H1 (cell line): ENCODE data around the gene FAM3B. TPM values are rescaled to one million over a fixed set of nuclear protein-coding genes. Genes with fewer than 3 reads are reported as not detected.

Experiments
- CTCF ChIA-PET: fragments of 300-600 bp; sonication (Branson Sonifier 250); formaldehyde crosslinking; loops from one replicate; lab custom pipeline; 2021; ENCODE audit not compliant: partially characterized antibody; lab: Charles Lee
- POLR2A ChIA-PET: fragments of 300-600 bp; sonication (Branson Sonifier 250); formaldehyde crosslinking; loops from one replicate; lab custom pipeline; 2021; ENCODE audit warnings: inconsistent platforms; ENCODE audit not compliant: partially characterized antibody; lab: Charles Lee
- DNase-seq, 2 experiments: peaks; one replicate each; pipeline versions ENCODE4 v3.0.0 to v3.0.0-alpha.2; 2010 to 2022; ENCODE audit warnings: low spot score in 2 of 2, low read depth in 1 of 2, mixed read lengths in 1 of 2
- FAIRE-seq: peaks from 2 replicates; lab custom pipeline; 2011; peaks lifted over from hg19 to GRCh38; lab: Jason Lieb, UNC
- H2AFZ ChIP-seq: 2 replicates; pipeline ENCODE4 v1.8.1; 2012; ENCODE audit warnings: low read length, inconsistent platforms
- H2AK5ac ChIP-seq: 2 replicates; pipeline ENCODE4 v1.6.1; 2013; ENCODE audit warnings: low read depth, low read length
- H2BK120ac ChIP-seq: replicated peaks from 2 replicates; pipeline ENCODE3; 2013; ENCODE audit warnings: low read depth, low read length, inconsistent platforms
- H2BK12ac ChIP-seq: 2 replicates; pipeline ENCODE4 v1.6.1; 2013; ENCODE audit warnings: low read depth, low read length
- H2BK15ac ChIP-seq: 2 replicates; pipeline ENCODE4 v1.6.1; 2013; ENCODE audit warnings: low read length
- H2BK20ac ChIP-seq: 2 replicates; pipeline ENCODE4 v1.6.1; 2013; ENCODE audit warnings: low read length
- H2BK5ac ChIP-seq: 2 replicates; pipeline ENCODE4 v1.6.1; 2013; ENCODE audit warnings: low read depth, low read length
- H3K14ac ChIP-seq: 2 replicates; pipeline ENCODE4 v1.6.1; 2013; ENCODE audit warnings: inconsistent platforms; ENCODE audit not compliant: insufficient read length
- H3K18ac ChIP-seq: 2 replicates; pipeline ENCODE4 v1.6.1; 2013; ENCODE audit warnings: low read length; ENCODE audit errors: extremely low read depth
- H3K23ac ChIP-seq: 2 replicates; pipeline ENCODE4 v1.6.1; 2013; ENCODE audit warnings: inconsistent platforms; ENCODE audit not compliant: insufficient read length
- H3K23me2 ChIP-seq: 2 replicates; pipeline ENCODE4 v1.6.1; 2013; ENCODE audit warnings: low read depth, low read length
- H3K27ac ChIP-seq: 2 replicates; pipeline ENCODE4 v1.6.1; 2011; ENCODE audit warnings: low read depth, low read length, inconsistent platforms
- H3K27me3 ChIP-seq, 4 experiments: replicated peaks in 1 of 4; 1 replicate in 1 of 4; 2 replicates in 3 of 4; pipeline versions ENCODE4 v1.6.1 to v1.8.1; 2011 to 2013; ENCODE audit warnings: low read length in 3 of 4, mild to moderate bottlenecking in 3 of 4, inconsistent platforms in 2 of 4, mixed read lengths in 2 of 4, moderate library complexity in 1 of 4; ENCODE audit not compliant: control insufficient read depth in 3 of 4, insufficient read depth in 3 of 4; ENCODE audit errors: extremely low read depth in 1 of 4
- H3K36me3 ChIP-seq, 4 experiments: 2 replicates each; pipeline versions ENCODE4 v1.6.1 to v1.8.1; 2011 to 2013; ENCODE audit warnings: mild to moderate bottlenecking in 4 of 4, low read length in 3 of 4, moderate library complexity in 2 of 4, control low read depth in 1 of 4, inconsistent platforms in 1 of 4; ENCODE audit not compliant: insufficient read depth in 4 of 4, control insufficient read depth in 2 of 4
- H3K4ac ChIP-seq: replicated peaks from 2 replicates; pipeline ENCODE3; 2013; ENCODE audit warnings: low read length, low read depth, mixed read lengths, inconsistent platforms; ENCODE audit not compliant: insufficient read length
- H3K4me1 ChIP-seq, 4 experiments: replicated peaks in 1 of 4; 1 replicate in 1 of 4; 2 replicates in 3 of 4; pipeline versions ENCODE4 v1.6.1 to v1.8.1; 2011 to 2013; ENCODE audit warnings: low read length in 3 of 4, inconsistent platforms in 2 of 4, mixed read lengths in 1 of 4; ENCODE audit not compliant: insufficient read depth in 4 of 4, control insufficient read depth in 3 of 4
- H3K4me2 ChIP-seq, 2 experiments: 2 replicates each; pipeline versions ENCODE4 v1.6.1 to v1.8.1; 2011 to 2013; ENCODE audit warnings: low read depth in 2 of 2, low read length in 2 of 2, control low read depth in 1 of 2, inconsistent platforms in 1 of 2, mild to moderate bottlenecking in 1 of 2; ENCODE audit not compliant: insufficient read depth in 1 of 2
- H3K4me3 ChIP-seq, 4 experiments: fragments of 200-600, 300-600 bp in 1 of 4; sonication (generic), shearing (Covaris generic), sonication (Bioruptor Twin) in 1 of 4; 2 replicates each; pipeline versions ENCODE4 v1.5.1 to v1.8.1; 2011 to 2016; ENCODE audit warnings: low read length in 4 of 4, low read depth in 3 of 4, control low read depth in 2 of 4, inconsistent platforms in 2 of 4, mild to moderate bottlenecking in 2 of 4, mixed read lengths in 1 of 4, moderate library complexity in 1 of 4; ENCODE audit not compliant: insufficient read depth in 2 of 4; ENCODE audit errors: extremely low read depth in 1 of 4
- H3K56ac ChIP-seq: replicated peaks from 2 replicates; pipeline ENCODE3; 2013; ENCODE audit warnings: low read depth, mild to moderate bottlenecking, mixed read lengths, low read length, inconsistent platforms; ENCODE audit not compliant: insufficient read length
- H3K79me1 ChIP-seq: 2 replicates; pipeline ENCODE4 v1.6.1; 2013; ENCODE audit warnings: low read depth, low read length, control low read depth
- H3K79me2 ChIP-seq, 2 experiments: 2 replicates each; pipeline versions ENCODE4 v1.6.1 to v1.8.1; 2012 to 2013; ENCODE audit warnings: low read length in 2 of 2, mild to moderate bottlenecking in 2 of 2, inconsistent platforms in 1 of 2; ENCODE audit not compliant: insufficient read depth in 2 of 2, control insufficient read depth in 1 of 2
- H3K9ac ChIP-seq, 4 experiments: replicated peaks in 1 of 4; 1 replicate in 1 of 4; 2 replicates in 3 of 4; pipeline versions ENCODE4 v1.6.1 to v1.8.1; 2011 to 2013; ENCODE audit warnings: low read depth in 3 of 4, low read length in 3 of 4, control low read depth in 2 of 4, mild to moderate bottlenecking in 2 of 4, moderate library complexity in 2 of 4, inconsistent platforms in 1 of 4; ENCODE audit errors: extremely low read depth in 1 of 4
- H3K9me3 ChIP-seq, 2 experiments: 2 replicates each; pipeline versions ENCODE4 v1.6.1 to v1.8.1; 2012 to 2013; ENCODE audit warnings: mild to moderate bottlenecking in 2 of 2, moderate library complexity in 2 of 2, control low read depth in 1 of 2, inconsistent platforms in 1 of 2, low read depth in 1 of 2, low read length in 1 of 2, mixed read lengths in 1 of 2; ENCODE audit not compliant: insufficient read depth in 2 of 2
- H4K20me1 ChIP-seq, 2 experiments: replicated peaks in 1 of 2; 2 replicates each; pipeline versions ENCODE3 to v1.8.1; 2011 to 2013; ENCODE audit warnings: inconsistent platforms in 2 of 2, low read length in 2 of 2, mild to moderate bottlenecking in 1 of 2; ENCODE audit not compliant: insufficient read depth in 2 of 2, control insufficient read depth in 1 of 2
- H4K5ac ChIP-seq: 2 replicates; pipeline ENCODE4 v1.6.1; 2013; ENCODE audit warnings: low read length, low read depth, mixed read lengths, inconsistent platforms; ENCODE audit not compliant: insufficient read length
- H4K8ac ChIP-seq: 2 replicates; pipeline ENCODE4 v1.8.0; 2013; ENCODE audit warnings: mild to moderate bottlenecking, moderate library complexity, low read length, inconsistent platforms; ENCODE audit not compliant: insufficient read depth; ENCODE audit errors: extremely low read depth
- H4K91ac ChIP-seq: replicated peaks from 2 replicates; pipeline ENCODE3; 2013; ENCODE audit warnings: low read length, mixed read lengths, inconsistent platforms; ENCODE audit not compliant: insufficient read length
- ASH2L ChIP-seq: fragments of 200-600, 300-600 bp; sonication (generic); IDR thresholded peaks from one replicate; pipeline ENCODE4 v1.7.1; 2017; ENCODE audit warnings: low read length
- BCL11A ChIP-seq, 2 experiments: IDR thresholded peaks; one replicate each; pipeline ENCODE4 v1.6.1; 2011; ENCODE audit warnings: low read depth in 2 of 2, low read length in 2 of 2, mild to moderate bottlenecking in 2 of 2
- BRCA1 ChIP-seq: IDR thresholded peaks from 2 replicates; pipeline ENCODE4 v1.6.1; 2012; ENCODE audit warnings: low read depth, low read length, improper control_type of control experiment
- CEBPB ChIP-seq: IDR thresholded peaks from 2 replicates; pipeline ENCODE4 v1.6.1; 2012; ENCODE audit warnings: low read depth, low read length
- CREB1 ChIP-seq: IDR thresholded peaks from 2 replicates; pipeline ENCODE4 v1.6.1; 2012; ENCODE audit warnings: inconsistent platforms
- EGR1 ChIP-seq: IDR thresholded peaks from 2 replicates; pipeline ENCODE4 v1.6.1; 2011; ENCODE audit warnings: low read depth, low read length, borderline replicate concordance
- JUND ChIP-seq: IDR thresholded peaks from 2 replicates; pipeline ENCODE4 v1.6.1; 2011; ENCODE audit warnings: mild to moderate bottlenecking, improper control_type of control experiment, low read length
- KDM5A ChIP-seq: fragments of 200-600 bp; IDR thresholded peaks from 2 replicates; pipeline ENCODE4 v1.7.1; 2012; ENCODE audit warnings: mild to moderate bottlenecking, low read length, inconsistent platforms, mixed read lengths
- RFX5 ChIP-seq: IDR thresholded peaks from 2 replicates; pipeline ENCODE4 v1.6.1; 2011; ENCODE audit warnings: low read depth, low read length, improper control_type of control experiment, borderline replicate concordance
- RNF2 ChIP-seq: fragments of 200-900, 300-1000 bp; sonication (generic); IDR thresholded peaks from 2 replicates; pipeline ENCODE4 v1.7.1; 2016; ENCODE audit warnings: borderline replicate concordance, low read depth, mild to moderate bottlenecking, antibody characterized with exemption, low read length; ENCODE audit not compliant: poor library complexity, severe bottlenecking; ENCODE audit errors: missing control alignments
- SP4 ChIP-seq: IDR thresholded peaks from 2 replicates; pipeline ENCODE4 v1.6.1; 2012; ENCODE audit warnings: low read length, inconsistent platforms
- WGBS, 2 experiments: shearing (Covaris generic) in 1 of 2; methylation state at CpG; one replicate each; pipeline versions ENCODE4 v1.1.6 to v1.1.7; 2013 to 2015; ENCODE audit warnings: low lambda C conversion rate in 2 of 2, mixed read lengths in 2 of 2, inconsistent platforms in 1 of 2, low coverage in 1 of 2, missing lambda C conversion rate in 1 of 2; ENCODE audit not compliant: insufficient replicate concordance in 2 of 2, insufficient coverage in 1 of 2, insufficient read length in 1 of 2; ENCODE audit errors: extremely low coverage in 1 of 2, missing lambda C conversion rate in 1 of 2; 5-methylcytosine and 5-hydroxymethylcytosine counted together
- polyA plus RNA-seq, 7 experiments: library from polyadenylated mRNA; depleted of rRNA in 3 of 7; stranded (reverse) in 5 of 7; unstranded in 2 of 7; fragments of >200 nt in 5 of 7; fragments of 200-250 nt in 2 of 7; gene quantifications; 1 replicate in 5 of 7; 2 replicates in 1 of 7; 4 replicates in 1 of 7; pipeline versions ENCODE4 v1.2.1 to v1.2.3, GENCODE V29; 2011 to 2013; ENCODE audit warnings: missing spikeins in 2 of 7, mixed read lengths in 2 of 7
- total RNA-seq: library from RNA; stranded (reverse); fragmentation: NEBNext Ultra II Directional; extraction: Animal tissue kit (Norgen Biotek cat#: 25700); gene quantifications from 2 replicates; pipeline ENCODE4 v1.2.1, GENCODE V29; 2021

Gene FAM3B
- total and polyA plus RNA-seq, 2 of the 8 experiments (the other 6 are each of a cell fraction or from before 2014, with no cell fraction given), result 2.0 TPM

DNA sequence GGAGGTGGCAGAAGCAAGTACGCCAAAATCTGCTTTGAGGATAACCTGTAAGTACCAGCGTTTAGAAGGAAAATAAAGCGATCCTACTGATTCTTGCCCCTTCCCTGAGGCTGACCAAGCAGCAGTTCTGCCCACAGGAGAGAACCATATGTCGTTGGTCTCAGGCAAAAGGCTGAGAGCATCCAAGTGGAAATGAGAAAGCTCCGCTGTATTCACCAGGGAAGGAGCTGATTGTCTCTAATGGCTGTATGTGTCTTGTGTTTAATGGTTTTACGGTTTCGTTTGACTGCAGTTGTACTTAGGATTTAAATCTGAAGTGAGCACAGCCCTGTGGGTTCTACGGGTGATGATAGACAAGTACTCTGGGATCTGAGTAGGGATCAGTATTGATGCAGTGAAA, 21.9 kb downstream of the FAM3B start:
- WGBS, 2 experiments, result 92% methylated on average over 8 of the region's 8 CpGs; no CpG with 5 or more reads in 1 of the 2 experiments
- no peak for FAIRE-seq
- no peak overlapping the region for H3K23ac ChIP-seq

More for the DNA sequence above, 21.9 kb downstream of the FAM3B start:
- no peak overlapping the region for H4K5ac ChIP-seq
- H4K8ac ChIP-seq, result no peak overlapping the region
- no peak for DNase-seq
- H3K27ac ChIP-seq, result no peak overlapping the region
- H3K23me2 ChIP-seq, result peaks cover 4% of the 10 kb centered on the region
- H2BK12ac ChIP-seq, result no peak overlapping the region
- H3K9me3 ChIP-seq, result peaks cover 12 to 17% of the 10 kb centered on the region in 2 experiments
- TF ChIP-seq CREB1 (no peak), RFX5 (no peak), KDM5A (no peak), ASH2L (no peak), EGR1 (no peak), SP4 (no peak), JUND (no peak), BRCA1 (no peak), BCL11A (IDR thresholded peaks at IDR 0.05; ENCODE audit: low read depth in 2 of 2, low read length in 2 of 2) (no peak), RNF2 (no peak), CEBPB (no peak)
- H2BK120ac ChIP-seq, result no peak overlapping the region
- no peak overlapping the region for H3K4me2 ChIP-seq
- ChIA-PET CTCF (interaction anchor here (1.1 to 1.5 kb wide), 3 partner anchors 10 to 31 kb away, joined by 3 to 5 read pairs (median 3); no protein-coding TSS in a partner anchor), POLR2A (no interaction called here)
- no peak overlapping the region for H3K4me3 ChIP-seq
- no peak overlapping the region for H3K4ac ChIP-seq
- H2BK15ac ChIP-seq, result no peak overlapping the region
- no peaks in the 10 kb centered on the region for H3K4me1 ChIP-seq
- no peaks in the 10 kb centered on the region for H3K27me3 ChIP-seq
- H2BK20ac ChIP-seq, result no peak overlapping the region
- no peak overlapping the region for H2AK5ac ChIP-seq
- no peak overlapping the region for H4K91ac ChIP-seq
- H2BK5ac ChIP-seq, result no peak overlapping the region
- H3K36me3 ChIP-seq, result no peaks in the 10 kb centered on the region
- H4K20me1 ChIP-seq, result no peaks in the 10 kb centered on the region
- H3K14ac ChIP-seq, result no peak overlapping the region
- no peak overlapping the region for H3K56ac ChIP-seq
- H3K18ac ChIP-seq, result no peak overlapping the region
- H2AFZ ChIP-seq, result no peak overlapping the region
- no peak overlapping the region for H3K9ac ChIP-seq
- no peaks in the 10 kb centered on the region for H3K79me2 ChIP-seq
- no peaks in the 10 kb centered on the region for H3K79me1 ChIP-seq
